Muscle layer of duodenum (tissue), 2 donors: Measurements from ENCODE around the gene THEMIS.
"Not testable (repeated sequence)": the region's sequence is repeated elsewhere in the genome, so short reads cannot be mapped to it uniquely, and the experiment has no call there.

ENCODE experiments used
- H3K27ac ChIP-seq: one replicate; pipeline ENCODE4 v1.7.0; 2013; ENCODE audit warnings: mild to moderate bottlenecking, low read length
- H3K27me3 ChIP-seq: one replicate; pipeline ENCODE4 v1.7.0; 2013; ENCODE audit warnings: low read depth, mild to moderate bottlenecking, control low read depth, low read length
- H3K36me3 ChIP-seq, 2 donors: one replicate each; pipeline ENCODE4 v1.7.0; 2013; ENCODE audit warnings: low read length in 2 of 2, control low read depth in 1 of 2, mild to moderate bottlenecking in 1 of 2; ENCODE audit not compliant: insufficient read depth in 2 of 2, control insufficient read depth in 1 of 2
- H3K4me1 ChIP-seq, 2 donors: one replicate each; pipeline ENCODE4 v1.7.0; 2013; ENCODE audit warnings: low read length in 2 of 2, mild to moderate bottlenecking in 2 of 2, control low read depth in 1 of 2, moderate library complexity in 1 of 2; ENCODE audit not compliant: insufficient read depth in 2 of 2, control insufficient read depth in 1 of 2
- H3K4me3 ChIP-seq, 2 donors: one replicate each; pipeline ENCODE4 v1.7.0; 2013; ENCODE audit warnings: low read length in 2 of 2, low read depth in 1 of 2, mild to moderate bottlenecking in 1 of 2
- H3K9me3 ChIP-seq, 2 donors: one replicate each; pipeline ENCODE4 v1.7.0; 2013; ENCODE audit warnings: low read length in 2 of 2, control low read depth in 1 of 2, mild to moderate bottlenecking in 1 of 2; ENCODE audit not compliant: control insufficient read depth in 1 of 2
- donor health status: healthy.

THEMIS gene

DNA sequence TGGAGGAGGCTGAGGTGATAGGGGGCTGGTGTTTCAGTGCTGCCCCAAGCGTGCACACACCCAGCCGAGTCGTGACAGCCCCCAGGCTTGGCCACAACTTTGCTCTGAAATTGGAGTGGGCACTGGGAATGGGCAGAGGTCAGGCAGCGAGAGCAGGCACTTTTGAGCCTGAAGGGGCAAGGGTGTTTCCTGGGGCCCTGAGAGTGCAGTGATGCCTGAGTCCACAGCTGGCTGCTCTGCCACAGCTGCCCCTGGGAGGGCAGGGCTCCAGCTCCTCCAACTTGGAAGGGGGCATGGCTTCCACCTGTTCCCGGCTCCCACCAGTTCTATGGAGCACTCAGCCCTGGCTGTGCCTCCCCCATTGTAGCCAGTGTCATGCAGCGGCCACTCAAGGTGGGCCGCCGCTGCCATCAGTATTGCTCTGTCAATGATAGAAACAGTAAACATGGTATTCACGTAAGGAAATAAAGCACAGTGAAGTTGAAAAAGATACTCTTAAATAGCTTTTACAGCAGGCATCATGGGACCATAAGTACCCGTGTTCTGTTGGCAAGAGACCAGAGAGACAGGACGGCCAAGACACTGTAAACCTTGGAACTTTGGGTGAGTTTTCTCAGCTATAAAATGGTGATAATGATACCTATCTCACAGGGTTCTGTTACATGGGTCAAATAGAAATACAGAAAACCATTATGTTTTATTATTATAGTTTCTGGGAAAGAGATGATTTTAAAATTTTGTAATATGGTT lies 108.9 kb downstream of the THEMIS start:
- Histone ChIP-seq H3K27ac (no peak overlapping the region), H3K9me3 (no peaks in the 10 kb centered on the region), H3K36me3 (no peaks in the 10 kb centered on the region), H3K4me3 (no peak overlapping the region), H3K4me1 (no peaks in the 10 kb centered on the region), H3K27me3 (no peaks in the 10 kb centered on the region)

DNA sequence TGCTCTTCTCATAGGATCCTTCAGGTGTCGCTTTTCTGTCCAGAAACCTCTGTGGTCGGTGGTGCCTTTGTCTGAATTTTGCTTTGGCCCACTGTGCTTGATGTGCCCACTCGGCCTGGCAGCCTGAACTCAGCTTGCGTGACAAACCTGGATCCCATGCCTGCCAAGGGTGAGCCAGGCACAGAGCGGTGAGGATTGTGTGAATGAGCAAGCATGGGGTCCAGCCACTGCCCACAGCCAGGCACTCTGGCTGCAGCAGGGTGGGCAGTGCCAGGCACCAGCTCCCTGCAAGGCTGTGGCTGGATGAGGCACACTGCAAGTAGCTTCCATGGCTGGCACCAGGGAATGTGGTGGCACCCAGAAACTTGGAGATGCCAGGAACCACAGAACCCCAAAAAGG lies 110.3 kb downstream of the THEMIS start:
- Histone ChIP-seq H3K36me3 (no peaks in the 10 kb centered on the region), H3K27me3 (no peaks in the 10 kb centered on the region), H3K4me3 (no peak overlapping the region), H3K9me3 (no peaks in the 10 kb centered on the region), H3K4me1 (no peaks in the 10 kb centered on the region), H3K27ac (no peak overlapping the region)

- Histone ChIP-seq H3K4me3 (no peak overlapping the region), H3K36me3 (no peaks in the 10 kb centered on the region), H3K27ac (no peak overlapping the region), H3K27me3 (no peaks in the 10 kb centered on the region), H3K9me3 (no peaks in the 10 kb centered on the region), H3K4me1 (no peaks in the 10 kb centered on the region)
Observed at GRCh38 chr6:127786109-127786508, 114.7 kb downstream of the THEMIS start.

- no peak overlapping the region for H3K27ac ChIP-seq
Observed at GRCh38 chr6:127784468-127784867, 116.4 kb downstream of the THEMIS start.

GRCh38 chr6:127781636-127782272 lies 119.1 kb downstream of the THEMIS start:
- H3K36me3 ChIP-seq, H3K9me3 ChIP-seq, H3K4me3 ChIP-seq, H3K27ac ChIP-seq, H3K4me1 ChIP-seq, H3K27me3 ChIP-seq: not testable (repeated sequence)

More at GRCh38 chr6:127784468-127784867, 116.4 kb downstream of the THEMIS start:
- Histone ChIP-seq H3K4me3 (no peak overlapping the region), H3K36me3 (no peaks in the 10 kb centered on the region), H3K9me3 (no peaks in the 10 kb centered on the region), H3K27me3 (no peaks in the 10 kb centered on the region), H3K4me1 (no peaks in the 10 kb centered on the region)

GRCh38 chr6:127776320-127776719 lies 124.5 kb downstream of the THEMIS start:
- H3K9me3 ChIP-seq, result no peaks in the 10 kb centered on the region
- no peak overlapping the region for H3K27ac ChIP-seq
- no peak overlapping the region for H3K4me3 ChIP-seq
- H3K36me3 ChIP-seq, result no peaks in the 10 kb centered on the region
- no peaks in the 10 kb centered on the region for H3K27me3 ChIP-seq
- H3K4me1 ChIP-seq, result no peaks in the 10 kb centered on the region

DNA sequence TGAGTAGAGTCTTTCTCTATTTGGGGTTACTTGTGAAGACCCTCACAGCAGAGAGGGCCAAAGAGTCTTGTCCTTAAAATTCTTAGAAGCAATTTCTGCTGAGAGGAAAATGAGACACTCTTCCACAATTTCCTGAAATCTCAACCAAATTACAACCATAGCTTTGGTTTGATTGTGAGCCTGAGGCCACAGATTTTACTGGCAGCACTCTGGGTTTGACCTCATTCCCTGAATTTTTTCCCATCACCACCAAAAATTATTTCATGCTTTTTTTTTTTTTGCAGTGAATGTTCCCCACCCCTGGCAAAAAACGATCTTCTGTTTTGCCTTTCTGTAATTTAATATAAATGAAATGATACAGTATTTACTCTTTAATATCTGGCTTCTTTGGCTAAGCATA lies 125.5 kb downstream of the THEMIS start:
- Histone ChIP-seq H3K36me3 (no peaks in the 10 kb centered on the region), H3K4me3 (no peak overlapping the region), H3K27ac (no peak overlapping the region), H3K9me3 (no peaks in the 10 kb centered on the region), H3K4me1 (no peaks in the 10 kb centered on the region), H3K27me3 (no peaks in the 10 kb centered on the region)

- Histone ChIP-seq H3K27me3 (no peaks in the 10 kb centered on the region), H3K4me1 (no peaks in the 10 kb centered on the region), H3K4me3 (no peak overlapping the region), H3K27ac (no peak overlapping the region), H3K9me3 (no peaks in the 10 kb centered on the region), H3K36me3 (no peaks in the 10 kb centered on the region)
Observed at GRCh38 chr6:127768745-127769144, 132.1 kb downstream of the THEMIS start.

DNA sequence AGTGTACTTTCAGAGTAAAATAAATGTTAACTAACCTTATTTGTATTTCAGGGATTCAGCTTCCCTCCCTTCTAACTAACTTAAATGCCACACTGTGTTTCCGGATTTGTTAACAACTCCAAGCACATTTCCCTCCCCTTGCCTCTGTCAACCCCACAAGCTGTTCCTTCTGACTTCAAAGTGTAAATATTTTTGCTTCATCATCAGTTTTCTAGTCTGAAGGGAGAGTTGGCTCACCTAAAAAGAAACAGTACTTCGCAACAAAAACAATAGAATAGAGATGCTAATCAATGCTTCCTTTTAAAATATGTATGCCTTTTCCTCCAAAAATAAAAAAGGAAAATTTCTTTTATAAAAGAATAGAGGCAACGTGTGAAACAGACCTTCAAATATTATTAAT lies 132.6 kb downstream of the THEMIS start:
- no peak overlapping the region for H3K27ac ChIP-seq
- H3K4me3 ChIP-seq, result no peak overlapping the region
- H3K36me3 ChIP-seq, result no peaks in the 10 kb centered on the region
- H3K27me3 ChIP-seq, result no peaks in the 10 kb centered on the region
- H3K9me3 ChIP-seq, result no peaks in the 10 kb centered on the region
- H3K4me1 ChIP-seq, result no peaks in the 10 kb centered on the region

DNA sequence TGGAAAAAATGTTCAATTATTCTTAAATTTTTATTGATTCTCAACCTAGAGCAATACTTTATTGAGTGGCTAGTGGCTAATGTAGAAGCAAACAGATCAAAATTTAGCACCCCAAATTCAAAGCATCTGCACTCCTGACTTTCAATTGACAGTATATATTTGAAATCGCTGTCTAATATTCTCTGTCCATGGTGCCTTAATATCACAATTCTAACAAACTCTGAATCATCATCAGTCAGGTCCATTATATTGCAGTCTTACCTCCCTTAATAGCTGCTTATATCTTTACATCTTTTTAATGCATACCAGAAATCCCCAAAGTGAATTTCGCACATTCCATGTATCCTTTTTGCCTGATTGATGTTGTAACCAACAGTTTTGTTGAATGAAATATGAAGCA lies 134.9 kb downstream of the THEMIS start:
- H3K36me3 ChIP-seq, result no peaks in the 10 kb centered on the region
- H3K4me1 ChIP-seq, result no peaks in the 10 kb centered on the region
- H3K27ac ChIP-seq, result no peak overlapping the region
- no peak overlapping the region for H3K4me3 ChIP-seq
- no peaks in the 10 kb centered on the region for H3K9me3 ChIP-seq
- no peaks in the 10 kb centered on the region for H3K27me3 ChIP-seq

- no peaks in the 10 kb centered on the region for H3K4me1 ChIP-seq
- no peaks in the 10 kb centered on the region for H3K36me3 ChIP-seq
- no peaks in the 10 kb centered on the region for H3K9me3 ChIP-seq
- H3K27ac ChIP-seq, result no peak overlapping the region
- no peaks in the 10 kb centered on the region for H3K27me3 ChIP-seq
- no peak overlapping the region for H3K4me3 ChIP-seq
Observed at GRCh38 chr6:127762284-127762683, 138.6 kb downstream of the THEMIS start.

- Histone ChIP-seq H3K9me3 (no peaks in the 10 kb centered on the region), H3K4me3 (no peak overlapping the region), H3K27me3 (no peaks in the 10 kb centered on the region), H3K36me3 (no peaks in the 10 kb centered on the region), H3K4me1 (no peaks in the 10 kb centered on the region), H3K27ac (no peak overlapping the region)
Observed at GRCh38 chr6:127761084-127761483, 139.8 kb downstream of the THEMIS start.
